SK-N-MC (cell line): ENCODE data around the gene PTPRN2.

Source experiments
- EZH2 ChIP-seq: fragments of 200-600 bp; sonication (generic); IDR thresholded peaks from one replicate; pipeline ENCODE4 v1.6.1; 2017; ENCODE audit warnings: antibody characterized with exemption
- FOXP2 ChIP-seq: optimal IDR thresholded peaks from 2 replicates; pipeline ENCODE3; 2011; ENCODE audit warnings: mild to moderate bottlenecking, moderate library complexity; ENCODE audit not compliant: insufficient read depth; ENCODE audit errors: extremely low read length, control extremely low read depth
- POLR2AphosphoS5 ChIP-seq: IDR thresholded peaks from 2 replicates; pipeline ENCODE4 v1.6.1; 2012; ENCODE audit warnings: mild to moderate bottlenecking, low read depth, low read length, borderline replicate concordance

DNA sequence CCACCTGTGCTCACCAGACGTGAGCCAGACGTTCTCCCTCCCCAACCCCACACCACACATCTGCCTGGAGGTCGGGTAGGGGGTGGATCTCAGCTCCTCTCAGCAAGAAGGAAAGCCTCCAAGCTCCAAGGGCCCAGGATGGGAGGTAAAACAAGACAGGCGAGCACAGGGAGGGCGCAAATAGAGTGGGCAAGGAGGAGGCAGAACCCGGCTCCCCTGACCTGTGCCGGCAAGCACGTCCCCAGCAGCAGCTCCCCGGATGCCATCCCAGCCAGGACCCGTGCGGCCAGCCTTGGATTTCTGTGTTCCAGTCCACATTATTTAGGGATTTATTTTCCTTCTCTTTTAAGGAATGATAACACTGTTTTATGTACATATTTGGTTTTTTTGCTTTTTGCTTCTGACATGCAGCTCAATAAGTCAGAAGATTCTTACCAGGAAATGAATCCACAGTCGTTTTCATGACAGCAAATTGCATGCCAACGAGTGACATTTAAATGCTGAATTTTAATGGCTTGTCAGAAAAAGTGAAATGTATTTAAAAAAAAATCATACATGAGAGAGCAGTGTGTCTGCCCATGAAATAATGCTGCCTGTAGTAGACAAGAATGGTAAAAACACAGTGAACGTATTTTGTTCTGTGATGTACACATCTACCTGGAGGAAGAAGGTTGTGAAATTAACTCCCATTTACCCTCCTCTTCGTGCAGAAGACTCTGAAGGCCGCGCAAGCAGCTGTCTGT is 276.5 kb downstream of the PTPRN2 start:
- TF ChIP-seq POLR2AphosphoS5 (no peak), EZH2 (no peak), FOXP2 (no peak)
